NCI-H146 (cell line): ENCODE results near the gene CDH5.

Experiments
- DNase-seq: peaks from one replicate; lab custom pipeline; 2025; lab: John Stamatoyannopoulos, UW

CDH5 gene

DNA sequence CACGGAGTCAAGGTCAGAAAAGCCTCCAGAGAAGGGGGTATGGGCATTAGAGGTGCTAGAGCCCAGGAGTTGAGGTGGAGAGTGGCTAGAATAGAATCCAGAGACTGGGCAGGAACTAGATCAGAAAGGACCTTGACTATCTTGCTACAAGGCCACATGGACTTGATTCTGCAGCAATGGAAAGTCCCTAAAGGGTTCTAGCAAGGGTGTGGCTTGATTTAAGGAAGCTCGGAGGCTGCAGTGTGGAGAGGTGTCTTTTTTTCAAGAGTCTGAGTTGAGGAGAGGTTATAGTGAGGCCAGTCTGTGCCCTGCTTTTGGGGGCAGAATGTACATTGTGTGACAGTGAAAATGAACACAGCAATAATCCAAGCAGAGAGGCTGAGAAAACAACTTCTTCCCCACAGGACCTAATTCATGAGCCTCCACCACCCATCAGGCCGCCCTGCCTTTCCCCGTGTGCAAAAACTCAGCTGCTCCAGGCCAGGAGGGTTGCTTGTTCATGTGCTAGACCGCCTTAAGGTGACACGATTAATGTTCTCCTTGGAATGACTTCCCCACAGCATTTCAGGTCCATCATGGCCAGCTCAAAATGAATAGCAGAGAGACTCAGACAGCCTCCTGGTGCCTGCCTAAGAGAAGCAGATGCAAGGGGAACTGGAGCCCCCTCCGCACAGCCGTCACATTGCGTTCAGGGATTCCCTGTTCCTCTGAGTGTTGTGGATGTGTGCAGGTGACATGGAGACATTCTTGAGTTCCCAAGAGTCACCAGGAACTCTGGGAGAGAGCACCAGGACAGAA, 51.9 kb downstream of the CDH5 start:
- DNase-seq: no peak

DNA sequence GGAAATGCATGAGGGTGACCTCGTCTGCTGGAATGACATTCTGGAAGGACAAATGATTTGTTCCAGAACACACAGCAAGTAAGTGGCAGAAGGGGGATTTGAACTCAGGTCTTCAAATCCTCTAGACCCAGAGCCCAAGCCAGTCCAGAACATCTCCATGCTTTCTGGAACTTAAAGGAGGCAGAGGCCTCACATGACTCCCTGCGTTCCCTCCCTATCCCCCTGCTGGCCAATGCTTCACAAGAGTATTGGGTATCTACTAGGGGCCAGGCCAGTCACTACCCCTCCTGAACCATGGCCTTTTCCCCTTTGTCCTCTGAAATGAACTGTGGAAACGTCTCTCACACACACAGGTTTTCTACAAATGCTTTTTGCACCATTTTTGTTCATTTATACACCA, 53.0 kb downstream of the CDH5 start:
- no peak for DNase-seq

GRCh38 chr16:66420396-66420795, 53.9 kb downstream of the CDH5 start:
- no peak for DNase-seq

GRCh38 chr16:66421891-66422290, 55.4 kb downstream of the CDH5 start:
- DNase-seq: no peak

- no peak for DNase-seq
Observed at GRCh38 chr16:66422366-66422765, 55.9 kb downstream of the CDH5 start.

GRCh38 chr16:66423177-66423576, 56.7 kb downstream of the CDH5 start:
- DNase-seq: no peak

DNA sequence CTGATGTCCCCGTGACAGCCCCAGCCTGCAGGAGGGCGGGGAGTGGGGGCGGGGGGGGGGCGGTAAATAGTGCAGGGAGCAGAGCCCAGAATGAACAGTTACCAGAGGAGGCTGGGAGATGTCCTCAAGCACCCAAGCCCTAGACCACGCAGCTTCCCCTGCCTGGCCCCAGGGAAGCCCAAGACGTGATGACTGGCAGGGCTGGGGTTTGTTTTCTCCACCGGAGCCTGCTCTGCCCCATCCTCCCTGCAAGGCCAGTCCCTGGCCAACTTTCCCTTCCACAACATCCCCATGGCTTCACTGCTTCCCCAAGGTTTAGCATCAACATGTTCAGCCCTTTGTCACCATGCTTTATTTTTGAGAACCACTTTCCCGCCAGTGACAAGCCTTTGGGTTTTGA, 59.2 kb downstream of the CDH5 start:
- DNase-seq: no peak

DNA sequence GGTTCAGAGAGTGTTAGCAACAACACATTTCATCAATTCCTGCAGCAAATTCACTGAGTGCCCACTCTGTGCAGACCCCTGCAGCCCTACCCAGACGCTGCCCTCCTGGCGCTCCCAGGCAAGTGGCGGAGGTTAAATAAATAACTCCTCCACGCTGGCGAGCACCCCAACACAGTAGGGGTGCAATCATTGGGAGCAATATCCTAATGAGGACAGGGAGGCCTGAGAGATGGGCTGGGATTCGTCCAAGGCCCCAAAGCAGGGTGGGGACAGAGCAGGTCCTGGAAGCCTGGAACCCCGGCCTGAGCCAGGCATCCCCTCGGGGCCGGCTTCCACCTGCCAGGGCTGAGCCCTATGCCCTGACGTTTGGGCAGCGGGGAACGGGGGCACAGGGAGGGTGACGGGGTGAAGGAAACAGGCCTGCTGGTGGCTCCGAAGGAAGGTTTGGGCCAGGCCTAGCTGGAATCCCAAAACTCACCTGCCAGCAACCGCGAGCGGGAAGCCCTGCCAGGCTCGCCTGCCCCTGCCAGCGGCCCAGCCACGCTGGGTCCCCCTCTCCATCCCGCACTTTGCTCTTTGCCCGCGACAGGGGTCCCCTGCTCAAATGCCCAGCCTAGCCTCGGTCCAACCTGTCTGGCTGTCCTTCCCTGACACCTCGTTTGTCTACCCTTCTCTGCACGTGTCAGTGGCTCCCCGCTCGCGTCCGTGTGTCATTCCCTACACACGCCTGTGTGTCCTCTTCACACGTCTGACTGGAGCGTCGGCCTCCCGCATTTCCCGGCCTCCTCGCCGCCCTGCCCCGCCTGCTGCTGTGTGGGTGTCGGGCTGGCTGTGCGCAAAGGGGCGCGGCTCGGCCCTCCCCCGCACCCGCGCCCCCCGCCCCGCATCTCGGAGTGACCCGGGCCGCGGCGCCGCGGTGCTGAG, 59.9 kb downstream of the CDH5 start:
- peak; percentile 34 for DNase-seq

- peak; percentile 52 for DNase-seq
Observed at GRCh38 chr16:66427036-66427860, 60.8 kb downstream of the CDH5 start, which contains the start of gene BEAN1. Gene BEAN1, plus strand, starts transcription at chr16:66427295. Its CDS starts 10,382 bp downstream, at chr16:66437677.

DNA sequence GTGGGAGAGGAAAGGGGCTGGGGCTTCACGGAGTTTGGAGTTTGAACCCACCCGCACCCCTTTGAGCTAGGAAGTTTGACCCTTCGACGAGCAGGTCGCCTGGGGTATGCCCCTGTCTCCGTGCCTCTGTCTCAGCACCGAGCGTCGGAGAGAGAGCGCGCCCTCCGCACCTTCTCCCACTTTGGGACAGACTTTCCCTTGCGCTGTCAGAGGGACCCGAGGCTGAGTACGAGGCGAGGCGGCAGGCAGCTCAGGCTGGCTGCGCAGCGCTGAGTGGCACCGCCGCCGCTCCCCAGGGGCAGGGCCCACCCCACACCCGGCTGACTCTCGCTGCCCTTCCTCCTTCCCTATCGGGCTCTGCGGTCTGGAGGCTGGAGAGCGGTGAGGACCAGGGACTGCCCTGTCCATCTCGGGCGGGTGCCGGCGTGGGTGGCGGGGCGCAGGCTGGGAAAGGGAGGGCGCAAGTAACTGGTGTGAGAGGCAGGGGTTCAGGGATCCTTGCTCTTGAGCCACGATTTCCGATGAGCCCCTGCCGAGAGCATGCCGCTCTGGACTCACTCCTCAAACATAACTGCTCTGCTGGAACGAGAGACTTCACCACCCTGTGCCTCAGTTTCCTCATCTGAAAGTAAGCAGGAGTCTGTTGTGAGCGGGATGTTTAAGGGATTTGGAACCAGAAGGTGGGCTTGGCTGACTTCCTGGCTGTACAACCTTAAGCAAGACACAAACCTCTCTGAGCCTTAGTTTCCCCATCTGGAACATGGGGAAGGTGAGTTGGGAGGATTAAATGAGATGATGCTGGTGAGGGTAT, 61.6 kb downstream of the CDH5 start:
- DNase-seq: no peak

- no peak for DNase-seq
Observed at GRCh38 chr16:66428682-66429251, 62.3 kb downstream of the CDH5 start.

- DNase-seq: no peak
Observed at GRCh38 chr16:66429290-66429962, 62.9 kb downstream of the CDH5 start.

DNA sequence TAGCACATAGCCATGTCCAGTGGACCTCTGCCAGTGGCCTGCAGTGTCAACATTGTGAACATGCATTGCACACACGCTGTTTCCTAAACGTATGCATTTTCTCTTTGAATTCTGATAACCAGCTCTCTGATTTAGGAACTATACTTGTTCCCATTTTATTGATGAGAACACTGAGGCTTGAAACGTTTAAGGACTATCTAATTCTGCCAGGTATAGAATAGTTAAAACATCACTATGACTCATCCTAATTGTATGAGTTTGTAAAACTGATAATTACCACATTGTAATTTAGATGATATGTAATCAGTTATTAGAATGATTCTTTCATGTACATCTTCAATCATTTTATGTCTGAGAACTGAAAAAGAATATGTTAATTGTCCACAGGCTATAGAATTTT, 63.7 kb downstream of the CDH5 start:
- no peak for DNase-seq

DNA sequence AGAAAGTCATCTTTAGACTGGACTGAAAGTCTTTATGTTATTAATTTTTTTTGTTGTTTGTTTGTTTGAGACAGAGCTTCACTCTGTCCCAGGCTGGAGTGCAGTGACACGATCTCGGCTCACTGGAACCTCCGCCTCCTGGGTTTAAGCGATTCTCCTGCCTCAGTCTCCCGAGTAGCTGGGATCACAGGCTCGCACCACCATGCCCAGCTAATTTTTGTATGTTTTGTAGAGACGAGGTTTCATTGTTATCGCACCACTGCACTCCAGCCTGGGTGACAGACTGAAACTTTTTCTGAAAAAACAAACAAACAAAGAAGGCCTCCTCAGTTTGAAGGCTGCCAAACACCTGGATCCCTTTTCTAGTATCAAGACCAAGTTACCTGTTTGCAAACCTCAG, 65.3 kb downstream of the CDH5 start:
- DNase-seq: no peak

DNA sequence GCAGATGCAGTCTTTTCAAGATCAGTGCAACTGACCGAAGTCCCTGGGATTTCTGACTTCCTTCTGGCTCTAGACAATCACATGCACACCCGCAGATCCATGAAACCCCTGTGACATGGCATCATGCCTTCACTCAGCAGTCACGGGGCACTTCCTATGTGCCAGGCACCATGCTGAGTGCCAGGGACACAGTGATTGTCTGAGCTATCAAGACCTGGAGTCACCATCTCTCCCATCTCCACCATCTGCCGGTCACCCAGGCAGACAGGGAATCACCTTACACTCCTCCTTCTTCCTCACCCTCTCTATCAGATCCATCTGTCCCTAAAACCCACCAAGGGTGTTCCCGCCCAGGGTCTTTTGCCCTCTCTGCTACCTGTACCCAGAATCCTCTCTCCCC, 65.9 kb downstream of the CDH5 start:
- DNase-seq: no peak

GRCh38 chr16:66434619-66435430, 68.3 kb downstream of the CDH5 start:
- no peak for DNase-seq

GRCh38 chr16:66435896-66436295, 69.4 kb downstream of the CDH5 start:
- DNase-seq: no peak

DNA sequence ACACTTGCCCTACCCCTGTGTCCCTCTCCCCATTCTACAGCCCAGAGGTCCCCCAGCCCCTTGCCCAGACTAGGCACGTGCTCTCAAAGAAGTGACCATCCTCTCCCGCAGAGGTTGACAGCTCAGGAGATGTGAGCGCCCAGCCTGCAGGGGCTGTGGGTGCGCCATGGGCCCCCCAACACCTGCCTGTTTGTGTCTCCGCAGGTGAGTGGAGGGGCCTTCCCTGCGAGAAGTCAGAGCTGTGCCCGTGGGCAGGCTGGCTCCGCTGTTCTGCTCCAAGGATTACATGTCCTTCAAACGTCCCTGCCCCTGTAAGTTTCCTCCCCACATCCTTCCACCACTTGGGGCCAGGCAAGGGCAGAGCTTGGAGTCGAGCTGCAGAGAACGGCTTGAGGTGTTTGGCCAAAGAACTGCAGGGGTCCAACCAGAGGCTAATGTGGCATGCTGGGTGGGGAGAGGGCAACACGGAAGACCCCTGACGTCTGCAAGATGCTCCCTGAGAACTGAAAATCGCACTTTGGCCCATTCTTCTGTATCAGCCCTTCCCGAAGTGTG, 71.0 kb downstream of the CDH5 start:
- DNase-seq: no peak

DNA sequence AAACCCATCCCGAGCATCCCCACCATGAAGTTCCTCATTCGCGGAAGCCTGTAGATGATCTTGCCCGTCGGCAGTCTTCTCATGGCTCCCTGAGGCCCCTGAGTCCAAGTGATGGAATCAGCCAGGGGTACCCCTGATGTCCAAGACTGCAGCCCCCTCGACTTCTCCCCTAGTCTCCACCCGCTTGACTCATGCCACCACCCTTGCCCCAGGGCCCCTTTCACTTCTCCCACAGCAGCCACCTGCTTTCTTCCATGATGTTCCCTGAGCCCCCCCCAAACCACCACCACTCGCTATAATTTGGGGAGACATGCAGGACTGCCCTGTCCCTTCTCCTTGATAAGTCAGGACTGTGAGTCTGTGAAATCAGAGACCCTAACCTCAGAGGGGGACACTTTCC, 72.0 kb downstream of the CDH5 start:
- DNase-seq: no peak
